A673 (cell line): ENCODE data around the gene SPATS2. TPM values are rescaled to one million over a fixed set of nuclear protein-coding genes. Genes with fewer than 3 reads are reported as not detected.

ENCODE experiments used
- BruUV-seq: library from RNA; stranded (reverse); fragments of 400-500 nt; replicated peaks from 2 replicates; lab custom pipeline; 2021; lab: Mats Ljungman, UMichigan
- CTCF ChIA-PET: fragments of 300-600 bp; sonication (Branson Sonifier 250); formaldehyde crosslinking; loops from one replicate; lab custom pipeline; 2022; ENCODE audit warnings: antibody characterized with exemption; lab: Charles Lee
- POLR2A ChIA-PET: fragments of 300-600 bp; sonication (Branson Sonifier 250); formaldehyde crosslinking; loops from one replicate; lab custom pipeline; 2022; ENCODE audit warnings: antibody characterized with exemption; ENCODE audit not compliant: low non-redundant PET; lab: Charles Lee
- DNase-seq: peaks from one replicate; pipeline ENCODE4 v3.0.0-alpha.2; 2015; ENCODE audit warnings: low spot score
- H3K27ac ChIP-seq: fragments of 200-600 bp; sonication (generic); 2 replicates; pipeline ENCODE4 v1.5.1; 2016; ENCODE audit warnings: mixed run types, low read depth, mild to moderate bottlenecking, mixed read lengths, antibody characterized with exemption, low read length; ENCODE audit not compliant: poor library complexity, severe bottlenecking
- H3K27me3 ChIP-seq: fragments of 200-600 bp; sonication (generic); replicated peaks from 2 replicates; pipeline ENCODE4 v1.6.1; 2017; ENCODE audit warnings: mixed run types, low read depth, mild to moderate bottlenecking, mixed read lengths, antibody characterized with exemption, low read length; ENCODE audit not compliant: insufficient read depth, poor library complexity
- H3K36me3 ChIP-seq: fragments of 200-600 bp; sonication (generic); 2 replicates; pipeline ENCODE4 v1.6.1; 2016; ENCODE audit warnings: mixed run types, mild to moderate bottlenecking, mixed read lengths, antibody characterized with exemption, low read length; ENCODE audit not compliant: insufficient read depth, poor library complexity, severe bottlenecking
- H3K4me1 ChIP-seq: fragments of 200-600 bp; sonication (generic); 2 replicates; pipeline ENCODE4 v1.6.1; 2017; ENCODE audit warnings: mixed run types, mild to moderate bottlenecking, mixed read lengths, antibody characterized with exemption, low read length; ENCODE audit not compliant: insufficient read depth, poor library complexity, severe bottlenecking
- H3K4me3 ChIP-seq: fragments of 200-600 bp; sonication (generic); 2 replicates; pipeline ENCODE4 v1.5.1; 2016; ENCODE audit warnings: low read depth, mixed run types, mild to moderate bottlenecking, mixed read lengths, low read length; ENCODE audit not compliant: poor library complexity, severe bottlenecking
- H3K9me3 ChIP-seq: fragments of 200-600 bp; sonication (generic); 2 replicates; pipeline ENCODE4 v1.6.1; 2016; ENCODE audit warnings: mixed run types, low read depth, mild to moderate bottlenecking, mixed read lengths, antibody characterized with exemption, low read length; ENCODE audit not compliant: poor library complexity, severe bottlenecking
- EZH2 ChIP-seq: fragments of 200-600 bp; sonication (generic); IDR thresholded peaks from 2 replicates; pipeline ENCODE4 v1.6.1; 2017; ENCODE audit warnings: borderline replicate concordance, low read depth, mild to moderate bottlenecking, mixed read lengths, antibody characterized with exemption, low read length; ENCODE audit not compliant: poor library complexity, severe bottlenecking
- intact Hi-C: fragments of 100-400 bp; cut with micrococcal nuclease; formaldehyde crosslinking; loops from one replicate; pipeline ENCODE4 v1.10.0; 2022; ENCODE audit not compliant: unreplicated experiment
- total RNA-seq: library from RNA; stranded (reverse); gene quantifications from 2 replicates; pipeline ENCODE4 v1.2.3, GENCODE V29; 2021
- TF ChIP-seq, protein P1 (sequence below): fragments of 300-800, 200-600 bp; sonication (generic); conservative IDR thresholded peaks from 2 replicates; pipeline ENCODE4 v1.5.1; 2017; ENCODE audit warnings: low read depth, mild to moderate bottlenecking, antibody characterized with exemption, low read length, moderate library complexity, mixed read lengths

Gene SPATS2
- total RNA-seq, 1 experiment from 2014 or later, result 82.8 TPM

DNA sequence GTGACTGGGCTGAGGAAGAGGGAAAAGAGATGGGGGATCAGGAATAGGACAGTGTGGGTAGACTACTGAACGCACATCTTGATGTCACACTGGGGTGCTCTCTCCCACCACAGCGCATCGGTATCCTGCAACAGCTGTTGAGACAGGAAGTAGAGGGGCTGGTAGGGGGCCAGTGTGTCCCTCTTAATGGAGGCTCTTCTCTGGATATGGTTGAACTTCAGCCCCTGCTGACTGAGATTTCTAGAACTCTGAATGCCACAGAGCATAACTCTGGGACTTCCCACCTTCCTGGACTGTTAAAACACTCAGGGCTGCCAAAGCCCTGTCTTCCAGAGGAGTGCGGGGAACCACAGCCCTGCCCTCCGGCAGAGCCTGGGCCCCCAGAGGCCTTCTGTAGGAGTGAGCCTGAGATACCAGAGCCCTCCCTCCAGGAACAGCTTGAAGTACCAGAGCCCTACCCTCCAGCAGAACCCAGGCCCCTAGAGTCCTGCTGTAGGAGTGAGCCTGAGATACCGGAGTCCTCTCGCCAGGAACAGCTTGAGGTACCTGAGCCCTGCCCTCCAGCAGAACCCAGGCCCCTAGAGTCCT is 37.1 kb upstream of the SPATS2 start:
- Histone ChIP-seq H3K9me3 (no peaks in the 10 kb centered on the region), H3K27ac (no peak overlapping the region), H3K36me3 (peaks cover 52% of the 10 kb centered on the region), H3K4me1 (no peaks in the 10 kb centered on the region), H3K4me3 (no peak overlapping the region), H3K27me3 (no peaks in the 10 kb centered on the region)
- BruUV-seq, result TSS peak; percentile 11
- DNase-seq, result no peak
- ChIA-PET POLR2A (no interaction called here), CTCF (interaction anchor here (1.0 kb wide), 1 partner anchor 18 kb away, joined by 5 read pairs; no protein-coding TSS in a partner anchor)
- TF ChIP-seq EZH2, result no peak
- TF ChIP-seq, protein P1, sequence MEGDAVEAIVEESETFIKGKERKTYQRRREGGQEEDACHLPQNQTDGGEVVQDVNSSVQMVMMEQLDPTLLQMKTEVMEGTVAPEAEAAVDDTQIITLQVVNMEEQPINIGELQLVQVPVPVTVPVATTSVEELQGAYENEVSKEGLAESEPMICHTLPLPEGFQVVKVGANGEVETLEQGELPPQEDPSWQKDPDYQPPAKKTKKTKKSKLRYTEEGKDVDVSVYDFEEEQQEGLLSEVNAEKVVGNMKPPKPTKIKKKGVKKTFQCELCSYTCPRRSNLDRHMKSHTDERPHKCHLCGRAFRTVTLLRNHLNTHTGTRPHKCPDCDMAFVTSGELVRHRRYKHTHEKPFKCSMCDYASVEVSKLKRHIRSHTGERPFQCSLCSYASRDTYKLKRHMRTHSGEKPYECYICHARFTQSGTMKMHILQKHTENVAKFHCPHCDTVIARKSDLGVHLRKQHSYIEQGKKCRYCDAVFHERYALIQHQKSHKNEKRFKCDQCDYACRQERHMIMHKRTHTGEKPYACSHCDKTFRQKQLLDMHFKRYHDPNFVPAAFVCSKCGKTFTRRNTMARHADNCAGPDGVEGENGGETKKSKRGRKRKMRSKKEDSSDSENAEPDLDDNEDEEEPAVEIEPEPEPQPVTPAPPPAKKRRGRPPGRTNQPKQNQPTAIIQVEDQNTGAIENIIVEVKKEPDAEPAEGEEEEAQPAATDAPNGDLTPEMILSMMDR, result no peak
- intact Hi-C loops, result no loop called here

DNA sequence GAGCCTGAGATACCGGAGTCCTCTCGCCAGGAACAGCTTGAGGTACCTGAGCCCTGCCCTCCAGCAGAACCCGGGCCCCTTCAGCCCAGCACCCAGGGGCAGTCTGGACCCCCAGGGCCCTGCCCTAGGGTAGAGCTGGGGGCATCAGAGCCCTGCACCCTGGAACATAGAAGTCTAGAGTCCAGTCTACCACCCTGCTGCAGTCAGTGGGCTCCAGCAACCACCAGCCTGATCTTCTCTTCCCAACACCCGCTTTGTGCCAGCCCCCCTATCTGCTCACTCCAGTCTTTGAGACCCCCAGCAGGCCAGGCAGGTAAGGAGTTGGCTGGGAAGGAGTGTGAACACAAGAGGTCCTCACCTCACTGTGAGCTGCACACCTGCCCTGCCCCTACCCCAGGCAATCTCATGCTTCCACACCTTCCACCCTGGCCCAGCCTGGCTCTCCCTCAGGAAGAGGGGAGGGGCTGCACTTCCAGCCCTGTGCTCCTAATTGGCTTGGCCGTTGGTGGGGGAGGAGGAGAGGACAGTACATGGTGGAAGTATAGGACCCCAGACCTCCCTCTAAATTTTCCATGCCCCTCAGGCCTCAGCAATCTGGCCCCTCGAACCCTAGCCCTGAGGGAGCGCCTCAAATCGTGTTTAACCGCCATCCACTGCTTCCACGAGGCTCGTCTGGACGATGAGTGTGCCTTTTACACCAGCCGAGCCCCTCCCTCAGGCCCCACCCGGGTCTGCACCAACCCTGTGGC is 36.5 kb upstream of the SPATS2 start:
- Histone ChIP-seq H3K27me3 (no peaks in the 10 kb centered on the region), H3K4me3 (no peak overlapping the region), H3K27ac (no peak overlapping the region), H3K9me3 (no peaks in the 10 kb centered on the region), H3K36me3 (peaks cover 46% of the 10 kb centered on the region), H3K4me1 (no peaks in the 10 kb centered on the region)
- no peak for DNase-seq
- intact Hi-C loops, result no loop called here
- no TSS peak for BruUV-seq
- no peak for TF ChIP-seq EZH2
- TF ChIP-seq, protein P1, result no peak
- CTCF ChIA-PET, result interaction anchor here (0.6 to 1.6 kb wide), 8 partner anchors 8 to 250 kb away, joined by 3 to 13 read pairs (median 5); partner anchors contain the start of gene TROAP
- POLR2A ChIA-PET, result interaction anchor here (0.6 kb wide), 1 partner anchor 8 kb away, joined by 7 read pairs; no protein-coding TSS in a partner anchor

- ChIA-PET POLR2A (interaction anchor here (0.6 kb wide), 1 partner anchor 9 kb away, joined by 7 read pairs; no protein-coding TSS in a partner anchor), CTCF (interaction anchor here (0.6 to 1.6 kb wide), 11 partner anchors 9 to 249 kb away, joined by 3 to 13 read pairs (median 5); partner anchors contain the start of gene TROAP)
- intact Hi-C loops, result no loop called here
Measured at GRCh38 chr12:49331380-49332222, 35.7 kb upstream of the SPATS2 start.

More at GRCh38 chr12:49331380-49332222, 35.7 kb upstream of the SPATS2 start:
- TF ChIP-seq, protein P1, result peak; percentile 74
- no peak for TF ChIP-seq EZH2
- H3K4me3 ChIP-seq, result no peak overlapping the region
- H3K4me1 ChIP-seq, result no peaks in the 10 kb centered on the region
- H3K36me3 ChIP-seq, result peaks cover 38% of the 10 kb centered on the region
- no TSS peak for BruUV-seq
- H3K27ac ChIP-seq, result no peak overlapping the region
- H3K9me3 ChIP-seq, result no peaks in the 10 kb centered on the region
- DNase-seq, result peak; percentile 78
- no peaks in the 10 kb centered on the region for H3K27me3 ChIP-seq
